Lung (tissue), 12 donors: Measurements from ENCODE around the gene TNS3. TPM values are rescaled to one million over a fixed set of nuclear protein-coding genes. Genes with fewer than 3 reads are reported as not detected.
A peak's percentile ranks its signal among the peaks of the same experiment; 100 is the strongest.

Experiments used
- ATAC-seq: fragments of 200-7000 bp; cut with Tn5 transposase; one replicate; pipeline ENCODE4 v1.9.1; 2020; ENCODE audit warnings: moderate number of reproducible peaks; ENCODE audit not compliant: insufficient read depth, low FRiP score
- DNase-seq, 3 donors: peaks; one replicate each; pipeline ENCODE4 v3.0.0-alpha.2; 2013 to 2017
- H3K27ac ChIP-seq, 2 donors: one replicate each; pipeline ENCODE4 v1.5.1; 2013; ENCODE audit warnings: mild to moderate bottlenecking in 2 of 2, moderate library complexity in 2 of 2, control low read depth in 1 of 2, inconsistent platforms in 1 of 2, low read depth in 1 of 2, low read length in 1 of 2
- H3K27me3 ChIP-seq, 3 donors: one replicate each; pipeline ENCODE4 v1.5.1; 2013; ENCODE audit warnings: low read length in 2 of 3; ENCODE audit not compliant: control insufficient read depth in 3 of 3, insufficient read depth in 3 of 3
- H3K36me3 ChIP-seq, 4 donors: one replicate each; pipeline ENCODE4 v1.5.1; 2013; ENCODE audit warnings: low read length in 4 of 4, mild to moderate bottlenecking in 1 of 4, moderate library complexity in 1 of 4; ENCODE audit not compliant: control insufficient read depth in 4 of 4, insufficient read depth in 4 of 4
- H3K4me1 ChIP-seq, 5 donors: one replicate each; pipeline ENCODE4 v1.5.1; 2013; ENCODE audit warnings: low read length in 5 of 5, mild to moderate bottlenecking in 2 of 5, moderate library complexity in 1 of 5; ENCODE audit not compliant: control insufficient read depth in 5 of 5, insufficient read depth in 5 of 5
- H3K4me3 ChIP-seq: one replicate; pipeline ENCODE4 v1.5.1; 2013; ENCODE audit warnings: mild to moderate bottlenecking, control low read depth, moderate library complexity
- H3K9ac ChIP-seq, 2 donors: one replicate each; pipeline ENCODE4 v1.5.1; 2013; ENCODE audit warnings: low read length in 2 of 2, control low read depth in 1 of 2; ENCODE audit not compliant: insufficient read depth in 1 of 2
- H3K9me3 ChIP-seq, 4 donors: one replicate each; pipeline ENCODE4 v1.5.1; 2013; ENCODE audit warnings: low read length in 3 of 4, mild to moderate bottlenecking in 1 of 4, moderate library complexity in 1 of 4; ENCODE audit not compliant: control insufficient read depth in 4 of 4, insufficient read depth in 3 of 4
- CTCF ChIP-seq: IDR thresholded peaks from 2 replicates; pipeline ENCODE4 v1.5.1; 2012; ENCODE audit warnings: mild to moderate bottlenecking; ENCODE audit errors: control extremely low read depth, extremely low read depth
- whole genome bisulfite sequencing, 2 donors: extraction: QIAGEN DNeasy Blood & Tissue Kit; methylation state at CpG; one replicate each; pipeline ENCODE4 v1.1.7; 2013; 5-methylcytosine and 5-hydroxymethylcytosine counted together
- polyA plus RNA-seq, 2 donors: library from polyadenylated mRNA; stranded (reverse); fragments of 200-250 nt; gene quantifications; one replicate each; pipeline ENCODE4 v1.2.1, GENCODE V29; 2013
- total RNA-seq, 2 donors: library from RNA; depleted of rRNA in 1 of 2; stranded (reverse); fragments of >200 nt in 1 of 2; gene quantifications; one replicate each; pipeline ENCODE4 v1.2.1, GENCODE V29; 2014 to 2021
- donor health status: control.
- donor health status: control.
- donor health status: Bipolar disorder and iron deficiency.
- donor health status: healthy.
- donor health status: DM: yes; HTN: yes; CAD: no.

The TNS3 gene
- total and polyA plus RNA-seq, 4 donors, result 23.8 to 140 (median 85.7) TPM

GRCh38 chr7:47498229-47499056, 83.5 kb downstream of the TNS3 start:
- 86 to 91% methylated on average over 17 of the region's 17 CpGs for WGBS, 2 donors
- no peak for ATAC-seq
- Histone ChIP-seq H3K4me1 (peaks cover 0 to 65% (median 15%) of the 10 kb centered on the region in 5 donors), H3K9me3 (no peaks in the 10 kb centered on the region), H3K27ac (peak overlapping the region in 1 of 2 donors; percentile 51), H3K36me3 (peaks cover 0 to 4% (median 0%) of the 10 kb centered on the region in 4 donors), H3K27me3 (no peaks in the 10 kb centered on the region), H3K9ac (no peak overlapping the region), H3K4me3 (no peak overlapping the region)
- no peak for DNase-seq
- TF ChIP-seq CTCF, result no peak

- no peak overlapping the region for H3K4me3 ChIP-seq
- H3K27ac ChIP-seq, result peak overlapping the region in 1 of 2 donors; percentile 27
- H3K9ac ChIP-seq, result no peak overlapping the region
- ATAC-seq (peak; percentile 24), DNase-seq (peak in 2 of 3 donors; percentile 43 to 67)
- no peaks in the 10 kb centered on the region for H3K27me3 ChIP-seq
- no peaks in the 10 kb centered on the region for H3K9me3 ChIP-seq
- no peak for TF ChIP-seq CTCF
- H3K36me3 ChIP-seq, result peaks cover 0 to 4% (median 0%) of the 10 kb centered on the region in 4 donors
- 40 to 42% methylated on average over 12 of the region's 12 CpGs for WGBS, 2 donors
- H3K4me1 ChIP-seq, result peaks cover 0 to 61% (median 15%) of the 10 kb centered on the region in 5 donors
Measured at GRCh38 chr7:47497367-47498096, 84.4 kb downstream of the TNS3 start.

DNA sequence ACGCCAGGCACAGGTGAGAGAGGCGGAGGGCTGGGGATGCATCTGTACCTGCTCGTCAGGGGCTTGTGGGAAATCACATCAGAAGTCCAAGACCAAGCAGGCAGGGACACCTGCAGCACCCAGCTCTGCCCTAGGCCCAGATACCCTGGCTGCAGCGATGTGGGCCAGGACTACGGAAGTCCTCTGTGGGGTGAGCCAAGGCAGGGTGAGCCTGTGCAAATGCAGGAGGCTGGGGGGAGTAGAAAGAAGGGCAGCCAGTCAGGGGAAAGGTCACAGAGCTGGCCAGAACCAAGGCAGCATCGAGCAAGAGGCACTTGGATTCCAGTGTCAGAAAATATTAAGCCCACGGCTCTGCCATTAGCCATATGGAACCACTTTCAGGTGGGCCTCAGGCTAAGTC, 85.2 kb downstream of the TNS3 start:
- Histone ChIP-seq H3K27ac (peak overlapping the region in 1 of 2 donors; percentile 54), H3K4me3 (no peak overlapping the region), H3K4me1 (peaks cover 0 to 52% (median 15%) of the 10 kb centered on the region in 5 donors), H3K36me3 (peaks cover 0 to 4% (median 0%) of the 10 kb centered on the region in 4 donors), H3K9ac (no peak overlapping the region), H3K9me3 (no peaks in the 10 kb centered on the region), H3K27me3 (no peaks in the 10 kb centered on the region)
- DNase-seq, result no peak
- 91% methylated on average over 7 of the region's 7 CpGs for WGBS, 2 donors
- no peak for TF ChIP-seq CTCF
- no peak for ATAC-seq
